Measurements from ENCODE around the gene PITPNM3. TPM values are rescaled to one million over a fixed set of nuclear protein-coding genes. Genes with fewer than 3 reads are reported as not detected.

Gene PITPNM3
- total RNA-seq, 2 donors from 2014 or later: 5.3 to 7.9 TPM

- TF ChIP-seq CTCF (IDR thresholded peaks at IDR 0.05) (no peak), POLR2A (IDR thresholded peaks at IDR 0.05) (no peak), POLR2AphosphoS5 (IDR thresholded peaks at IDR 0.05) (no peak)
- no peak for DNase-seq (ENCODE audit: low spot score)
- Histone ChIP-seq H3K4me1 (replicated peaks) (no peaks in the 10 kb centered on the region), H3K9me3 (no peaks in the 10 kb centered on the region), H3K27me3 (replicated peaks; ENCODE audit: insufficient read depth) (no peaks in the 10 kb centered on the region), H3K4me3 (no peak overlapping the region), H3K36me3 (no peaks in the 10 kb centered on the region), H3K27ac (no peak overlapping the region)
- intact Hi-C loops (cut with DNase I): no loop called here
- 94% methylated on average over 4 of the region's 4 CpGs for WGBS
These were observed 13.8 kb downstream of the PITPNM3 start for GRCh38 chr17:6542577-6542976.

- Histone ChIP-seq H3K36me3 (no peaks in the 10 kb centered on the region), H3K27ac (no peak overlapping the region), H3K27me3 (replicated peaks; ENCODE audit: insufficient read depth) (no peaks in the 10 kb centered on the region), H3K4me1 (replicated peaks) (no peaks in the 10 kb centered on the region), H3K4me3 (no peak overlapping the region), H3K9me3 (no peaks in the 10 kb centered on the region)
- DNase-seq (ENCODE audit: low spot score): no peak
- intact Hi-C loops (cut with DNase I): no loop called here
- WGBS: 96% methylated on average over 4 of the region's 4 CpGs
- TF ChIP-seq CTCF (IDR thresholded peaks at IDR 0.05) (no peak), POLR2AphosphoS5 (IDR thresholded peaks at IDR 0.05) (no peak), POLR2A (IDR thresholded peaks at IDR 0.05) (no peak)
These were observed 14.5 kb downstream of the PITPNM3 start for GRCh38 chr17:6541886-6542285.

GRCh38 chr17:6539871-6540270, 16.5 kb downstream of the PITPNM3 start:
- H3K4me1 ChIP-seq (replicated peaks): no peaks in the 10 kb centered on the region
- H3K4me3 ChIP-seq: no peak overlapping the region
- H3K9me3 ChIP-seq: no peaks in the 10 kb centered on the region
- DNase-seq (ENCODE audit: low spot score): no peak
- TF ChIP-seq POLR2A (IDR thresholded peaks at IDR 0.05): no peak
- no peak for TF ChIP-seq POLR2AphosphoS5 (IDR thresholded peaks at IDR 0.05)
- TF ChIP-seq CTCF (IDR thresholded peaks at IDR 0.05): no peak
- H3K27ac ChIP-seq: no peak overlapping the region
- intact Hi-C loops (cut with DNase I): no loop called here
- no peaks in the 10 kb centered on the region for H3K36me3 ChIP-seq
- no peaks in the 10 kb centered on the region for H3K27me3 ChIP-seq (replicated peaks; ENCODE audit: insufficient read depth)
- 72% methylated on average over 3 of the region's 3 CpGs for WGBS

GRCh38 chr17:6536566-6537065, 19.7 kb downstream of the PITPNM3 start:
- Histone ChIP-seq H3K27me3 (replicated peaks; ENCODE audit: insufficient read depth) (no peaks in the 10 kb centered on the region), H3K36me3 (no peaks in the 10 kb centered on the region), H3K4me3 (no peak overlapping the region), H3K27ac (no peak overlapping the region), H3K9me3 (no peaks in the 10 kb centered on the region), H3K4me1 (replicated peaks) (no peaks in the 10 kb centered on the region)
- TF ChIP-seq POLR2AphosphoS5 (IDR thresholded peaks at IDR 0.05) (no peak), CTCF (IDR thresholded peaks at IDR 0.05) (no peak), POLR2A (IDR thresholded peaks at IDR 0.05) (no peak)
- no peak for DNase-seq (ENCODE audit: low spot score)
- 93% methylated on average over 10 of the region's 10 CpGs for WGBS
- intact Hi-C loops (cut with DNase I): no loop called here

GRCh38 chr17:6536053-6536452, 20.3 kb downstream of the PITPNM3 start:
- no peak for TF ChIP-seq POLR2AphosphoS5 (IDR thresholded peaks at IDR 0.05)
- no peak for TF ChIP-seq CTCF (IDR thresholded peaks at IDR 0.05)
- no peak for TF ChIP-seq POLR2A (IDR thresholded peaks at IDR 0.05)
- Histone ChIP-seq H3K4me1 (replicated peaks) (no peaks in the 10 kb centered on the region), H3K27me3 (replicated peaks; ENCODE audit: insufficient read depth) (no peaks in the 10 kb centered on the region), H3K36me3 (no peaks in the 10 kb centered on the region), H3K9me3 (no peaks in the 10 kb centered on the region), H3K27ac (no peak overlapping the region), H3K4me3 (no peak overlapping the region)
- 84% methylated on average over 10 of the region's 10 CpGs for WGBS
- DNase-seq (ENCODE audit: low spot score): no peak
- intact Hi-C loops (cut with DNase I): no loop called here
